ENCODE results near the gene CDH4. TPM values are rescaled to one million over a fixed set of nuclear protein-coding genes. Genes with fewer than 3 reads are reported as not detected.

The CDH4 gene
- total RNA-seq, 3 donors from 2014 or later (not counting 1 experiment from before 2014, with no cell fraction given) = 0.18 TPM; not detected in 2

DNA sequence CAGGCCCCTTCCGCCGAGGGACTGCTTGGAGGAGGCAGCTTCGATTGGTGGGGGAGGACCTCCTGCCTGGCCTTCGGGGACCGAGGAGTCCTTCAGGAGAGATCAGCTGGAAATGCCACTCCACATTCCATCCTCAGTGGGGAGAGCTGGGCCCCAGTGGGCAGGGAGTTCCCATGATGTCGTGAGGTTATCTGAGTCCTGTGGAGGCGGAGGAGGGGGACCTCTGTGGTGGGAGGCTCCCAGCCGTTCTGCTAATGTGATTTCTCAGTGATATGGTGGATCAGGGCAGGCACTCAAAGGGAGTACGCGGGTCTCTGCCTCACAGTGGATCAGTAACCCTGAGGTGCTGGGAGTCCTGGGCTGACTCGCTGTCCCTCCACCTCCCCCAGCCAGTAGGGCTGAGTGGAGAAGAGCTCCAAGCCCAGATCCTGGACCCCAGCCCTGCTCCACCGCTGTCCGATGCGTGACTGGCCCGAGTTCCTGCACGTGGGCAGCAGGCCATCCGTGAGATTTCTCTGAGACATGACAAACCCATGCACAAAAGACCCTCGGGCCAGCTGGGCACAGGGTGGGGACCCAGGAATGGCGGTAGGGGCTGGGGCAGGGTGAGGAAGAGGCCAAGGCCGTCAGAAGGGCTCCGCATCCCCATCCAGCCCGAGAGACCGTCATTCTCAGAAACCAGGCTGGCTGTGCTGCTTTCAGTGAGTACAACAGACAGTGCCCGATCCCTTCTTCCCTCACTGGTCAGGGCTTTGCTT lies 617.9 kb downstream of the CDH4 start:
- ATAC-seq (no peak), DNase-seq (no peak)
- Histone ChIP-seq H3K9me3 (ENCODE audit: control insufficient read depth, insufficient read depth, low read length) (peaks cover 6% of the 10 kb centered on the region), H3K27me3 (ENCODE audit: control insufficient read depth, insufficient read depth, low read length) (no peaks in the 10 kb centered on the region), H3K36me3 (ENCODE audit: control insufficient read depth, insufficient read depth, low read length) (no peaks in the 10 kb centered on the region), H3K4me1 (ENCODE audit: control insufficient read depth, insufficient read depth, low read length) (no peaks in the 10 kb centered on the region), H3K4me3 (ENCODE audit: low read length) (no peak overlapping the region), H3K27ac (ENCODE audit: low read length) (no peak overlapping the region)
- TF ChIP-seq, protein P1, sequence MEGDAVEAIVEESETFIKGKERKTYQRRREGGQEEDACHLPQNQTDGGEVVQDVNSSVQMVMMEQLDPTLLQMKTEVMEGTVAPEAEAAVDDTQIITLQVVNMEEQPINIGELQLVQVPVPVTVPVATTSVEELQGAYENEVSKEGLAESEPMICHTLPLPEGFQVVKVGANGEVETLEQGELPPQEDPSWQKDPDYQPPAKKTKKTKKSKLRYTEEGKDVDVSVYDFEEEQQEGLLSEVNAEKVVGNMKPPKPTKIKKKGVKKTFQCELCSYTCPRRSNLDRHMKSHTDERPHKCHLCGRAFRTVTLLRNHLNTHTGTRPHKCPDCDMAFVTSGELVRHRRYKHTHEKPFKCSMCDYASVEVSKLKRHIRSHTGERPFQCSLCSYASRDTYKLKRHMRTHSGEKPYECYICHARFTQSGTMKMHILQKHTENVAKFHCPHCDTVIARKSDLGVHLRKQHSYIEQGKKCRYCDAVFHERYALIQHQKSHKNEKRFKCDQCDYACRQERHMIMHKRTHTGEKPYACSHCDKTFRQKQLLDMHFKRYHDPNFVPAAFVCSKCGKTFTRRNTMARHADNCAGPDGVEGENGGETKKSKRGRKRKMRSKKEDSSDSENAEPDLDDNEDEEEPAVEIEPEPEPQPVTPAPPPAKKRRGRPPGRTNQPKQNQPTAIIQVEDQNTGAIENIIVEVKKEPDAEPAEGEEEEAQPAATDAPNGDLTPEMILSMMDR (IDR thresholded peaks at IDR 0.05) = no peak
- Mint-ChIP-seq H3K4me1 (peaks cover 0 to 6% of the 10 kb centered on the region in 2 donors), H3K27ac (no peak overlapping the region), H3K27me3 (ENCODE audit: low read depth in 2 of 2) (peaks cover 0 to 2% of the 10 kb centered on the region in 2 donors), H3K4me3 (no peak overlapping the region), H3K36me3 (no peaks in the 10 kb centered on the region), H3K9me3 (peaks cover 10 to 11% of the 10 kb centered on the region in 2 donors)
- intact Hi-C loops (cut with micrococcal nuclease) = no loop called here
- 79% methylated on average over 24 of the region's 24 CpGs for WGBS (ENCODE audit: insufficient coverage)

DNA sequence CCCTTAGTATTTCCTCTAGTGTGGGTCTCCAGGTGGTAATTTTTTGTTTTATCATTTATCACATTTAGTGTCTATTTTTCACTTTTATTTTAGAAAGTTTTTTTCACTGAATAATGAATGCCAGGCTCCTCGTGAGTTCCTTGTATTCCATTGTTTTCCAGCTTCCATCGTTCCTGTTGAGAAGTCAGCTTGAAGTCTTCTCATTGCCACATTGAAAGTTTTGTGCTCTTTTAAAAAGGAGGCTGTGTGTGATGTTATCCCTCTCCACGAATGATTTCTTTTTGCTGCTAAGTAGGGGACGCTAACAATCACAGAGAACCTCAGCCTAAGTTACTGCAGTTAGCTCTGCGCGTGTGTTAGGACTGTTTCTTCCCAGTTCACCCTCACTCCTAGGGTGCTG lies 619.1 kb downstream of the CDH4 start:
- no peak overlapping the region for H3K4me3 ChIP-seq (ENCODE audit: low read length)
- Mint-ChIP-seq H3K9me3 (peaks cover 2 to 4% of the 10 kb centered on the region in 2 donors), H3K27ac (no peak overlapping the region), H3K4me3 (no peak overlapping the region), H3K36me3 (no peaks in the 10 kb centered on the region), H3K27me3 (ENCODE audit: low read depth in 2 of 2) (peaks cover 0 to 2% of the 10 kb centered on the region in 2 donors), H3K4me1 (no peaks in the 10 kb centered on the region)
- no peaks in the 10 kb centered on the region for H3K4me1 ChIP-seq (ENCODE audit: control insufficient read depth, insufficient read depth, low read length)
- ATAC-seq (no peak), DNase-seq (no peak)
- H3K9me3 ChIP-seq (ENCODE audit: control insufficient read depth, insufficient read depth, low read length) = peaks cover 3% of the 10 kb centered on the region
- no peak overlapping the region for H3K27ac ChIP-seq (ENCODE audit: low read length)
- intact Hi-C loops (cut with micrococcal nuclease) = no loop called here
- TF ChIP-seq, protein P1 (IDR thresholded peaks at IDR 0.05) = no peak
- H3K27me3 ChIP-seq (ENCODE audit: control insufficient read depth, insufficient read depth, low read length) = no peaks in the 10 kb centered on the region
- 85% methylated on average over 6 of the region's 6 CpGs for WGBS (ENCODE audit: insufficient coverage)
- H3K36me3 ChIP-seq (ENCODE audit: control insufficient read depth, insufficient read depth, low read length) = no peaks in the 10 kb centered on the region

DNA sequence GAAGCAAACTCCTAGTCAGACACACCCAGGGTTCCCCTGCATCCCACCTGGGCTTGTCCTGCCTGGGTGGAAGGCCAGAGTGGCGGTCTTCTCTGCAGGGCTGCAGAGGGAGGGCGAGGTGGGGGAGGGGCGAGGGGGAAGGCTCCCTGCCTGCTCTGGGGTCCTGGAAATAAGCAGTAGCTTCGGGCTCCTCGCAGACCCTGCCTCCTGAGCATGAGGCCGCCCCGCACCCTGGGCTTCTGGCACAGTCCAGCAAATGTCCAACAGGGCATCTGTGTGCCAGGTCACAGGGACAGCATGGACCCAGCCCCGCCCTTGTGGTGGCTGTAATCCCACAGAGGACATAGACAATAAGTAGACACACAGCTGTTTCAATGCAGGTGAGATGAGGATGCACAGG lies 619.9 kb downstream of the CDH4 start:
- Mint-ChIP-seq H3K9me3 (no peaks in the 10 kb centered on the region), H3K4me1 (no peaks in the 10 kb centered on the region), H3K27me3 (ENCODE audit: low read depth in 2 of 2) (peaks cover 0 to 2% of the 10 kb centered on the region in 2 donors), H3K4me3 (no peak overlapping the region), H3K36me3 (no peaks in the 10 kb centered on the region), H3K27ac (no peak overlapping the region)
- DNase-seq (no peak), ATAC-seq (no peak)
- H3K4me1 ChIP-seq (ENCODE audit: control insufficient read depth, insufficient read depth, low read length) = no peaks in the 10 kb centered on the region
- intact Hi-C loops (cut with micrococcal nuclease) = no loop called here
- H3K27ac ChIP-seq (ENCODE audit: low read length) = no peak overlapping the region
- TF ChIP-seq, protein P1 (IDR thresholded peaks at IDR 0.05) = no peak
- peaks cover 3% of the 10 kb centered on the region for H3K9me3 ChIP-seq (ENCODE audit: control insufficient read depth, insufficient read depth, low read length)
- H3K27me3 ChIP-seq (ENCODE audit: control insufficient read depth, insufficient read depth, low read length) = no peaks in the 10 kb centered on the region
- H3K4me3 ChIP-seq (ENCODE audit: low read length) = no peak overlapping the region
- WGBS (ENCODE audit: insufficient coverage) = 78% methylated on average over 8 of the region's 8 CpGs
- no peaks in the 10 kb centered on the region for H3K36me3 ChIP-seq (ENCODE audit: control insufficient read depth, insufficient read depth, low read length)
